Mesothelial cell of epicardium (in vitro differentiated cells): ENCODE measurements around the gene PDCL2. TPM values are rescaled to one million over a fixed set of nuclear protein-coding genes. Genes with fewer than 3 reads are reported as not detected.

Experiments used
- DNase-seq, 2 experiments: peaks; one replicate each; pipeline ENCODE4 v3.0.0; 2021; ENCODE audit warnings: low spot score in 2 of 2; ENCODE audit not compliant: unreplicated experiment in 2 of 2
- H3K27ac Mint-ChIP-seq: 2 replicates; pipeline ENCODE4 v1.8.0; 2021; ENCODE audit warnings: mixed read lengths
- H3K27me3 Mint-ChIP-seq: 2 replicates; pipeline ENCODE4 v1.8.0; 2021; ENCODE audit warnings: low read depth, mixed read lengths
- H3K36me3 Mint-ChIP-seq: 2 replicates; pipeline ENCODE4 v1.8.0; 2021; ENCODE audit warnings: mixed read lengths
- H3K4me1 Mint-ChIP-seq: 2 replicates; pipeline ENCODE4 v1.8.0; 2021; ENCODE audit warnings: mixed read lengths
- H3K4me3 Mint-ChIP-seq: 2 replicates; pipeline ENCODE4 v1.8.0; 2021; ENCODE audit warnings: mild to moderate bottlenecking, moderate library complexity, mixed read lengths
- H3K9me3 Mint-ChIP-seq: 2 replicates; pipeline ENCODE4 v1.8.0; 2021; ENCODE audit warnings: mixed read lengths
- CTCF ChIP-seq: fragments of 200-600 bp; sonication (generic); IDR thresholded peaks from one replicate; pipeline ENCODE4 v1.5.0; 2021; ENCODE audit warnings: antibody characterized with exemption; ENCODE audit not compliant: unreplicated experiment
- total RNA-seq: library from RNA; stranded (reverse); gene quantifications from 3 replicates; pipeline ENCODE4 v1.2.1, GENCODE V29; 2021

Gene PDCL2
- total RNA-seq, 1 donor from 2014 or later = not detected

DNA sequence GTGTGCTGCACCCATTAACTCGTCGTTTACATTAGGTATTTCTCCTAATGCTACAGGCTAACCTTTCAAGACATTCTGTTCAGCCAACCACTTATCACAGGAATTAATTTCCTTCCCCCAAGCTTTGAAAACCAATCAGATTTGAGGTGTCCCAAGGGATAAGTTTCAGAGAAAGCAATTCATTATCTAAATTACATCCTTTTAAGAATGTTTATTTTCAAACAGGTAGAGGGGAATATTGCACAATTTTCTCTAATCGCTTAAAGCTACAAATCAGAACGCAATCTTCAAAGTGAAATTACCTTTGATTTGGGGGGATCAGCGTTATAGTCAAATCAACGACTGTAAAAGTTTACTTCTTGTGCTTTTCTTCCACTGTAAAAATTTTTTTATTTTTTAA is 46.9 kb downstream of the PDCL2 start:
- Mint-ChIP-seq H3K27me3 (no peaks in the 10 kb centered on the region), H3K4me3 (peak overlapping the region; percentile 86), H3K27ac (peak overlapping the region; percentile 95), H3K36me3 (no peaks in the 10 kb centered on the region), H3K4me1 (peaks cover 41% of the 10 kb centered on the region), H3K9me3 (no peaks in the 10 kb centered on the region)
- no peak for DNase-seq
- no peak for TF ChIP-seq CTCF

- peaks cover 41% of the 10 kb centered on the region for H3K4me1 Mint-ChIP-seq
- H3K36me3 Mint-ChIP-seq = no peaks in the 10 kb centered on the region
- H3K9me3 Mint-ChIP-seq = no peaks in the 10 kb centered on the region
- no peak for TF ChIP-seq CTCF
- DNase-seq = no peak
- H3K27ac Mint-ChIP-seq = peak overlapping the region; percentile 55
- no peak overlapping the region for H3K4me3 Mint-ChIP-seq
- no peaks in the 10 kb centered on the region for H3K27me3 Mint-ChIP-seq
These were observed 48.2 kb downstream of the PDCL2 start for GRCh38 chr4:55543858-55544257.

GRCh38 chr4:55540271-55540670 is 51.8 kb downstream of the PDCL2 start:
- Mint-ChIP-seq H3K4me1 (peaks cover 27% of the 10 kb centered on the region), H3K27ac (no peak overlapping the region), H3K36me3 (peaks cover 19% of the 10 kb centered on the region), H3K27me3 (no peaks in the 10 kb centered on the region), H3K4me3 (no peak overlapping the region), H3K9me3 (peaks cover 18% of the 10 kb centered on the region)
- DNase-seq = no peak
- no peak for TF ChIP-seq CTCF

DNA sequence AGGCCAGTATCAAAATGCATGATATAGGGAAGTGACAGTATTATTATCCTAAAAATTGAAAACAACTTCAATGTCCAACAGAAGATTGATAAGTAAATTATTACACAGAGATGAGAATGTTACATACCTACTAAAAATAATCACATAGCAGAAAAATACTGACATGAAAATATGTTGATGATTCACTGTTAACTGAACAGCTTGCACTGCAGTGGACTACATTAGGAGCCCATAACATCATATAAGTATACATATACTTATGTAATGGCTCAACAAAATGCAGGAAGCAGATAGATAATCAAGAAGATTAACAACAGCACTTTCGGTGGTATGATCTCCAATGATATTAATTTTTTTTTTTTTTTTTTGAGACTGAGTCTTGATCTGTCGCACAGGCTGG is 52.4 kb downstream of the PDCL2 start:
- no peak for DNase-seq
- H3K4me1 Mint-ChIP-seq = peaks cover 25% of the 10 kb centered on the region
- peaks cover 18% of the 10 kb centered on the region for H3K9me3 Mint-ChIP-seq
- H3K27me3 Mint-ChIP-seq = no peaks in the 10 kb centered on the region
- peaks cover 19% of the 10 kb centered on the region for H3K36me3 Mint-ChIP-seq
- H3K4me3 Mint-ChIP-seq = no peak overlapping the region
- no peak overlapping the region for H3K27ac Mint-ChIP-seq
- no peak for TF ChIP-seq CTCF

- DNase-seq = no peak
- Mint-ChIP-seq H3K27me3 (no peaks in the 10 kb centered on the region), H3K4me1 (peaks cover 16% of the 10 kb centered on the region), H3K4me3 (no peak overlapping the region), H3K9me3 (peaks cover 26% of the 10 kb centered on the region), H3K36me3 (peaks cover 27% of the 10 kb centered on the region), H3K27ac (no peak overlapping the region)
- no peak for TF ChIP-seq CTCF
These were observed 53.5 kb downstream of the PDCL2 start for GRCh38 chr4:55538531-55538930.

- no peak overlapping the region for H3K27ac Mint-ChIP-seq
- no peak for TF ChIP-seq CTCF
- DNase-seq = no peak
- no peaks in the 10 kb centered on the region for H3K4me1 Mint-ChIP-seq
- H3K36me3 Mint-ChIP-seq = peaks cover 59% of the 10 kb centered on the region
- H3K27me3 Mint-ChIP-seq = no peaks in the 10 kb centered on the region
- H3K4me3 Mint-ChIP-seq = no peak overlapping the region
- H3K9me3 Mint-ChIP-seq = peaks cover 56% of the 10 kb centered on the region
These were observed 57.7 kb downstream of the PDCL2 start for GRCh38 chr4:55534306-55534705.
